Fibroblast of lung (primary cell): ENCODE data around the gene CLPTM1L. TPM values are rescaled to one million over a fixed set of nuclear protein-coding genes. Genes with fewer than 3 reads are reported as not detected.

ENCODE experiments used
- DNase-seq, 2 donors: peaks; one replicate each; pipeline versions ENCODE4 v3.0.0 to v3.0.0-alpha.2; 2010; ENCODE audit warnings: low read depth in 2 of 2
- H2AFZ ChIP-seq: 2 replicates; pipeline ENCODE4 v1.5.1; 2012; ENCODE audit warnings: low read length, control low read depth, inconsistent platforms
- H3K27ac ChIP-seq: 2 replicates; pipeline ENCODE4 v1.5.1; 2011; ENCODE audit warnings: low read length, control low read depth; ENCODE audit not compliant: insufficient read depth
- H3K27me3 ChIP-seq: 2 replicates; pipeline ENCODE4 v1.5.1; 2011; ENCODE audit warnings: mild to moderate bottlenecking, low read length; ENCODE audit not compliant: control insufficient read depth, insufficient read depth
- H3K36me3 ChIP-seq: 2 replicates; pipeline ENCODE4 v1.5.1; 2011; ENCODE audit warnings: low read length; ENCODE audit not compliant: control insufficient read depth, insufficient read depth
- H3K4me1 ChIP-seq: 2 replicates; pipeline ENCODE4 v1.5.1; 2011; ENCODE audit warnings: low read length; ENCODE audit not compliant: control insufficient read depth, insufficient read depth; ENCODE audit errors: extremely low read depth
- H3K4me2 ChIP-seq: 2 replicates; pipeline ENCODE4 v1.5.1; 2011; ENCODE audit warnings: low read length, control low read depth; ENCODE audit not compliant: insufficient read depth; ENCODE audit errors: extremely low read depth
- H3K4me3 ChIP-seq, 4 experiments: fragments of 200-600 bp in 1 of 4; sonication (generic) in 1 of 4; replicated peaks in 1 of 4; 2 replicates each; pipeline ENCODE4 v1.5.1; 2011 to 2016; ENCODE audit warnings: low read length in 4 of 4, low read depth in 3 of 4, mild to moderate bottlenecking in 3 of 4, control low read depth in 2 of 4, inconsistent platforms in 1 of 4, mixed read lengths in 1 of 4; ENCODE audit not compliant: insufficient read depth in 1 of 4; ENCODE audit errors: control extremely low read depth in 1 of 4
- H3K79me2 ChIP-seq: 2 replicates; pipeline ENCODE4 v1.5.1; 2012; ENCODE audit warnings: mild to moderate bottlenecking, low read length, inconsistent platforms; ENCODE audit not compliant: control insufficient read depth, insufficient read depth
- H3K9ac ChIP-seq: 2 replicates; pipeline ENCODE4 v1.5.1; 2011; ENCODE audit warnings: mild to moderate bottlenecking, low read length, control low read depth; ENCODE audit not compliant: insufficient read depth
- H3K9me3 ChIP-seq: 2 replicates; pipeline ENCODE4 v1.5.1; 2012; ENCODE audit warnings: low read depth, low read length; ENCODE audit not compliant: control insufficient read depth, insufficient read depth
- H4K20me1 ChIP-seq: 2 replicates; pipeline ENCODE4 v1.5.1; 2011; ENCODE audit warnings: low read length; ENCODE audit not compliant: control insufficient read depth, insufficient read depth; ENCODE audit errors: extremely low read depth
- CTCF ChIP-seq, 2 donors: IDR thresholded peaks in 1 of 2; conservative IDR thresholded peaks in 1 of 2; 1 replicate in 1 of 2; 2 replicates in 1 of 2; pipeline ENCODE4 v1.5.1; 2011 to 2012; ENCODE audit warnings: low read length in 2 of 2, control low read depth in 1 of 2, inconsistent platforms in 1 of 2, low read depth in 1 of 2, mild to moderate bottlenecking in 1 of 2
- EZH2 ChIP-seq: IDR thresholded peaks from 2 replicates; pipeline ENCODE4 v1.5.1; 2012; ENCODE audit warnings: low read length, control low read depth, mild to moderate bottlenecking; ENCODE audit errors: missing control alignments
- polyA plus RNA-seq, 2 donors: library from polyadenylated mRNA; depleted of rRNA in 1 of 2; stranded (reverse) in 1 of 2; unstranded in 1 of 2; fragments of >200 nt; gene quantifications; 2 replicates each; pipeline ENCODE4 v1.2.1, GENCODE V29; 2011 to 2012; ENCODE audit warnings: missing spikeins in 1 of 2
- total RNA-seq: library from RNA; depleted of rRNA; stranded (reverse); fragments of >200 nt; gene quantifications from 2 replicates; pipeline ENCODE4 v1.2.1, GENCODE V29; 2014

The CLPTM1L gene
- total and polyA plus RNA-seq, 2 donors (not counting 1 experiment from before 2014, with no cell fraction given): 89.3 to 215 TPM

GRCh38 chr5:1357946-1358725 lies 13.2 kb upstream of the CLPTM1L start:
- Histone ChIP-seq H3K27ac (no peak overlapping the region), H4K20me1 (no peaks in the 10 kb centered on the region), H3K9ac (no peak overlapping the region), H3K4me1 (no peaks in the 10 kb centered on the region), H3K4me2 (no peak overlapping the region), H2AFZ (no peak overlapping the region), H3K4me3 (no peak overlapping the region), H3K36me3 (no peaks in the 10 kb centered on the region), H3K27me3 (peaks cover 6% of the 10 kb centered on the region), H3K9me3 (no peaks in the 10 kb centered on the region), H3K79me2 (no peaks in the 10 kb centered on the region)
- no peak for DNase-seq
- no peak for TF ChIP-seq CTCF (conservative IDR thresholded peaks at IDR 0.05 in 1 of 2, IDR thresholded peaks at IDR 0.05 in 1 of 2; ENCODE audit: low read depth in 1 of 2, low read length in 2 of 2)
- no peak for TF ChIP-seq EZH2

GRCh38 chr5:1356873-1357787 lies 12.2 kb upstream of the CLPTM1L start:
- H4K20me1 ChIP-seq: no peaks in the 10 kb centered on the region
- no peak for DNase-seq
- H3K4me1 ChIP-seq: no peaks in the 10 kb centered on the region
- no peak overlapping the region for H2AFZ ChIP-seq
- H3K4me3 ChIP-seq: no peak overlapping the region
- H3K9me3 ChIP-seq: no peaks in the 10 kb centered on the region
- H3K4me2 ChIP-seq: no peak overlapping the region
- H3K79me2 ChIP-seq: no peaks in the 10 kb centered on the region
- TF ChIP-seq CTCF (conservative IDR thresholded peaks at IDR 0.05 in 1 of 2, IDR thresholded peaks at IDR 0.05 in 1 of 2; ENCODE audit: low read depth in 1 of 2, low read length in 2 of 2) (no peak), EZH2 (no peak)
- no peaks in the 10 kb centered on the region for H3K36me3 ChIP-seq
- H3K9ac ChIP-seq: no peak overlapping the region
- H3K27ac ChIP-seq: no peak overlapping the region
- peaks cover 6% of the 10 kb centered on the region for H3K27me3 ChIP-seq

- H3K79me2 ChIP-seq: no peaks in the 10 kb centered on the region
- TF ChIP-seq CTCF (conservative IDR thresholded peaks at IDR 0.05 in 1 of 2, IDR thresholded peaks at IDR 0.05 in 1 of 2; ENCODE audit: low read depth in 1 of 2, low read length in 2 of 2) (no peak), EZH2 (no peak)
- H3K4me1 ChIP-seq: no peaks in the 10 kb centered on the region
- no peak for DNase-seq
- H3K27me3 ChIP-seq: peaks cover 6% of the 10 kb centered on the region
- H3K4me2 ChIP-seq: no peak overlapping the region
- no peaks in the 10 kb centered on the region for H3K36me3 ChIP-seq
- H3K9me3 ChIP-seq: no peaks in the 10 kb centered on the region
- no peak overlapping the region for H3K4me3 ChIP-seq
- no peak overlapping the region for H2AFZ ChIP-seq
- H4K20me1 ChIP-seq: no peaks in the 10 kb centered on the region
- no peak overlapping the region for H3K27ac ChIP-seq
- H3K9ac ChIP-seq: no peak overlapping the region
Observed at GRCh38 chr5:1354576-1354975, 9.7 kb upstream of the CLPTM1L start.
